ENCODE data around the gene RASEF.

- TF ChIP-seq TAF1 (IDR thresholded peaks at IDR 0.05; ENCODE audit: low read depth): no peak
- TF ChIP-seq CEBPB (IDR thresholded peaks at IDR 0.05): no peak
- TF ChIP-seq EP300 (IDR thresholded peaks at IDR 0.05; ENCODE audit: borderline replicate concordance): no peak
- TF ChIP-seq RAD21 (IDR thresholded peaks at IDR 0.05; ENCODE audit: low read depth): no peak
- TF ChIP-seq MAX (IDR thresholded peaks at IDR 0.05): no peak
- TF ChIP-seq REST (IDR thresholded peaks at IDR 0.05; ENCODE audit: low read depth): no peak
- no peak for TF ChIP-seq USF1 (IDR thresholded peaks at IDR 0.05)
- TF ChIP-seq TEAD4 (IDR thresholded peaks at IDR 0.05): no peak
- no peak for TF ChIP-seq FOXM1 (IDR thresholded peaks at IDR 0.05; ENCODE audit: borderline replicate concordance, low read depth)
Measured at GRCh38 chr9:83020864-83021263, 42.1 kb downstream of the RASEF start.
